GM23338 (cell line): Measurements from ENCODE around the gene PCDHB10.
A peak's percentile ranks its signal among the peaks of the same experiment; 100 is the strongest.

Experiments used
- CREB1 ChIP-seq: fragments of 250-450 bp; sonication (Bioruptor Pico); IDR thresholded peaks from 2 replicates; pipeline ENCODE4 v1.5.0; 2020; ENCODE audit warnings: low read depth, mild to moderate bottlenecking, moderate library complexity
- CTCF ChIP-seq, 2 experiments: fragments of 200-600 bp in 1 of 2; sonication (generic) in 1 of 2; conservative IDR thresholded peaks; 2 replicates each; pipeline versions ENCODE4 v1.5.1 to v1.6.1; 2016 to 2017; ENCODE audit warnings: antibody characterized with exemption in 2 of 2, low read depth in 2 of 2, mild to moderate bottlenecking in 2 of 2, moderate library complexity in 1 of 2
- ETS1 ChIP-seq: IDR thresholded peaks from 2 replicates; pipeline ENCODE4 v1.6.1; 2016; ENCODE audit warnings: antibody characterized with exemption
- EZH2 ChIP-seq: fragments of 200-600 bp; sonication (generic); IDR thresholded peaks from one replicate; pipeline ENCODE4 v1.8.0; 2017; ENCODE audit warnings: antibody characterized with exemption, mild to moderate bottlenecking, low read depth; ENCODE audit not compliant: unreplicated experiment
- EZH2phosphoT487 ChIP-seq: fragments of 200-600 bp; sonication (generic); IDR thresholded peaks from one replicate; pipeline ENCODE4 v1.8.1; 2018; ENCODE audit warnings: antibody characterized with exemption; ENCODE audit not compliant: unreplicated experiment
- JUNB ChIP-seq: IDR thresholded peaks from one replicate; pipeline ENCODE4 v1.6.1; 2016; ENCODE audit warnings: antibody characterized with exemption; ENCODE audit not compliant: unreplicated experiment
- NANOG ChIP-seq: IDR thresholded peaks from 2 replicates; pipeline ENCODE4 v1.6.1; 2016; ENCODE audit warnings: antibody characterized with exemption, borderline replicate concordance
- POLR2AphosphoS5 ChIP-seq: IDR thresholded peaks from 2 replicates; pipeline ENCODE4 v1.6.1; 2016; ENCODE audit warnings: antibody characterized with exemption, low read depth
- REST ChIP-seq: IDR thresholded peaks from one replicate; pipeline ENCODE4 v1.6.1; 2018; ENCODE audit warnings: antibody characterized with exemption; ENCODE audit not compliant: unreplicated experiment
- STAT1 ChIP-seq: IDR thresholded peaks from one replicate; pipeline ENCODE4 v1.6.1; 2016; ENCODE audit warnings: antibody characterized with exemption; ENCODE audit not compliant: unreplicated experiment
- ZNF114 ChIP-seq: fragments of 250-450 bp; sonication (Bioruptor Pico); IDR thresholded peaks from 2 replicates; pipeline ENCODE4 v1.5.0; 2020; ENCODE audit warnings: mild to moderate bottlenecking, moderate library complexity
- ZNF462 ChIP-seq: fragments of 250-450 bp; sonication (Bioruptor Pico); IDR thresholded peaks from 2 replicates; pipeline ENCODE4 v1.5.0; 2020; ENCODE audit warnings: mild to moderate bottlenecking, moderate library complexity

- peak; percentile 85 to 99 for TF ChIP-seq CTCF (conservative IDR thresholded peaks at IDR 0.05; ENCODE audit: low read depth in 2 of 2)
- TF ChIP-seq POLR2AphosphoS5, result no peak
- no peak for TF ChIP-seq REST
- TF ChIP-seq EZH2, result no peak
- TF ChIP-seq JUNB, result no peak
- no peak for TF ChIP-seq EZH2phosphoT487
- TF ChIP-seq CREB1 (CRISPR knock-in tag), result no peak
- TF ChIP-seq NANOG, result no peak
- no peak for TF ChIP-seq STAT1
- no peak for TF ChIP-seq ZNF462
- TF ChIP-seq ETS1, result no peak
- TF ChIP-seq ZNF114 (CRISPR knock-in tag), result no peak
Observed at GRCh38 chr5:141186897-141187512, 5.1 kb upstream of the PCDHB10 start, which contains the start of gene PCDHB9.
